Large intestine (tissue), 3 donors: ENCODE measurements around the gene NTNG1. TPM values are rescaled to one million over a fixed set of nuclear protein-coding genes. Genes with fewer than 3 reads are reported as not detected.

ENCODE experiments used
- DNase-seq, 2 donors: peaks; one replicate each; pipeline versions ENCODE4 v3.0.0 to v3.0.0-alpha.2; 2013
- H3K27ac ChIP-seq: one replicate; pipeline ENCODE4 v1.5.1; 2013; ENCODE audit warnings: low read length
- H3K27me3 ChIP-seq: 2 replicates; pipeline ENCODE4 v1.6.1; 2013; ENCODE audit warnings: low read length; ENCODE audit not compliant: control insufficient read depth, insufficient read depth
- H3K36me3 ChIP-seq: 2 replicates; pipeline ENCODE4 v1.6.1; 2013; ENCODE audit warnings: low read length; ENCODE audit not compliant: control insufficient read depth, insufficient read depth
- H3K4me1 ChIP-seq: one replicate; pipeline ENCODE4 v1.6.1; 2013; ENCODE audit warnings: low read length; ENCODE audit not compliant: control insufficient read depth, insufficient read depth
- H3K4me3 ChIP-seq: one replicate; pipeline ENCODE4 v1.5.1; 2013; ENCODE audit warnings: low read length
- H3K9me3 ChIP-seq: one replicate; pipeline ENCODE4 v1.6.1; 2013; ENCODE audit warnings: mild to moderate bottlenecking, low read depth, low read length, moderate library complexity; ENCODE audit not compliant: control insufficient read depth
- WGBS: methylation state at CpG from one replicate; pipeline ENCODE4 v1.1.5; 2013; ENCODE audit warnings: low lambda C conversion rate; ENCODE audit not compliant: insufficient coverage; 5-methylcytosine and 5-hydroxymethylcytosine counted together
- polyA plus RNA-seq: library from polyadenylated mRNA; unstranded; fragments of 120-200 nt; gene quantifications from one replicate; pipeline ENCODE4 v1.2.1, GENCODE V29; 2013

NTNG1 gene
- polyA plus RNA-seq, 1 donor, result 4.9 TPM

- Histone ChIP-seq H3K9me3 (no peaks in the 10 kb centered on the region), H3K36me3 (no peaks in the 10 kb centered on the region), H3K27ac (no peak overlapping the region), H3K4me3 (no peak overlapping the region), H3K27me3 (no peaks in the 10 kb centered on the region), H3K4me1 (no peaks in the 10 kb centered on the region)
- no CpG with 5 or more reads among the region's 1 CpG for WGBS
- no peak for DNase-seq
Measured at GRCh38 chr1:107276247-107276646, 135.4 kb downstream of the NTNG1 start.

DNA sequence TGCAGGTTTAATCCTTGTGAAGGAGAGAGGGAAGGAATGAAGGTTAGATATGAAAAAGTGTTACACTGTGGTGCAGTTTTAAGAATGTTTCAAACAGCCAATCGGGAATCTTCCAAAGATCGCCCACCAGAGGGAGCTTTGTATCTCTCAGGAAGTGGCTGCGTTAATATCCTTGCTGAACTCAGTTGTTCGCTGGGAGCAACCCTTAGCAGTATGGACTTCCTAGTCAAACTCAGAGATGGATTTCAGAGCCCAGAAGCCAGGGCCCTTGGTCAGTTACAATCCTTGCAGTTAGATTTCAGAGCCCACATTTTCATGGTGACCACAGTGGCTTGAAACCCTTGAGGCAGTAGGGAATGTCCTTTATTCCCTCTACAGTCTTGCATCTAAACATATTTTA, 136.2 kb downstream of the NTNG1 start:
- WGBS, result no CpG with 5 or more reads among the region's 4 CpGs
- no peak overlapping the region for H3K4me3 ChIP-seq
- peak; percentile 19 to 26 for DNase-seq
- no peak overlapping the region for H3K27ac ChIP-seq
- no peaks in the 10 kb centered on the region for H3K9me3 ChIP-seq
- H3K36me3 ChIP-seq, result no peaks in the 10 kb centered on the region
- H3K4me1 ChIP-seq, result no peaks in the 10 kb centered on the region
- H3K27me3 ChIP-seq, result no peaks in the 10 kb centered on the region

DNA sequence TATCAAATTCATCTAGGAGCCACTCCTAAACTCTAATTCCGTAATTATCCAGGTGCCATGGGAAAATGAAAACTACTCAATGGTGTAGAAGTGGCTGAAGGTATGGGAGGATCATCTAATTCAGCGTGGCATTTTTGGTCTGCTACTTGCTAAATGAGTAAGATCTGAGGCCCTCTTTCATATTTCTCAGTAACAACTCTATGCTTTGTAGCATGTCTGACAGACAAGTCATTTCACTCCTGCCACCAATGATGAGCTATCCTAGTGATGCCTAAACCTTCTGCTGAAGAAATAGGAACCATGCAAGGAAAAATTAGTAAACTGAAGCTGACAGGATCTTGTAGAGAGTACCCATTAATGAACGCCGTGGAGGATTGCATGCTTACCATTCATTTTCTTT, 145.3 kb downstream of the NTNG1 start:
- H3K4me1 ChIP-seq, result no peaks in the 10 kb centered on the region
- no peak overlapping the region for H3K27ac ChIP-seq
- no peaks in the 10 kb centered on the region for H3K36me3 ChIP-seq
- no peaks in the 10 kb centered on the region for H3K9me3 ChIP-seq
- no peaks in the 10 kb centered on the region for H3K27me3 ChIP-seq
- DNase-seq, result no peak
- no peak overlapping the region for H3K4me3 ChIP-seq
- 100% methylated on average over 1 of the region's 4 CpGs for whole genome bisulfite sequencing

GRCh38 chr1:107291987-107292386, 151.1 kb downstream of the NTNG1 start:
- Histone ChIP-seq H3K9me3 (no peaks in the 10 kb centered on the region), H3K4me1 (no peaks in the 10 kb centered on the region), H3K36me3 (no peaks in the 10 kb centered on the region), H3K27me3 (no peaks in the 10 kb centered on the region), H3K4me3 (no peak overlapping the region), H3K27ac (no peak overlapping the region)
- 92% methylated on average over 2 of the region's 5 CpGs for WGBS
- DNase-seq, result no peak

DNA sequence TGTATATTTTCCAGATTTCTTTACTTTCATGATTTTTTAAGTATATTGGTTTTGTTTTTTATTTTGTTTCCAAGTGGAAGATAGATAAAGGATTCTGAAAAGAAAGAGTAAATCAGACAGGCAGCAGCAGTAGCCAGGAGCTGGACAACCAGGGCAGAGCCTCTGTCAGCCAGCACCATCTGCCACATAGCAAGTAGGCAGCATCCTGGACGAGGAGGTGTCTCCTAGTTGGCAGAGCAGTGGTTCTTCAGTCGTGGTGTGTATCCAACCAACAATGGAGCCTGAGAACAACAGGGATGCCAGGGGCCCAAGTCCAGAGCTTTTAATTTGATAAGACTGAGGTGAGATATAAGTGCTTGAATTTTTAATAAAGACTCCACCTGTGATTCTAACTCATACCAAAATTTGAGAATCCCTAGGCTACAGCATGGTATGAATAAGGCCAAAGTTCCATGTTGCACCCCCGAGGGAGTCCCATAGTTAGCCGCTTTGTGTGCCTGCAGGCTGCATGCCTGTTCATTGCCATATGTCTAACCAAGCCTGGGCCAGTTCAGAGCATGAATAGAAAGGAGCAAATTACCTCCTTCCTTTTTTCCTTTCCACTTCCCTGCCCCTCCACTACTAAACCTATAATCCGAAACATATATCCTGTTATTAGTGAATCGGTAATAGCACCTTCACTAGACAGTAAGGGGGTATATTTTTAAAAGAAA, 153.2 kb downstream of the NTNG1 start:
- Histone ChIP-seq H3K27me3 (no peaks in the 10 kb centered on the region), H3K9me3 (no peaks in the 10 kb centered on the region), H3K4me1 (no peaks in the 10 kb centered on the region), H3K36me3 (no peaks in the 10 kb centered on the region), H3K27ac (no peak overlapping the region), H3K4me3 (no peak overlapping the region)
- DNase-seq, result no peak
- no CpG with 5 or more reads among the region's 6 CpGs for WGBS

GRCh38 chr1:107294686-107295085, 153.8 kb downstream of the NTNG1 start:
- no peak for DNase-seq
- Histone ChIP-seq H3K9me3 (no peaks in the 10 kb centered on the region), H3K4me1 (no peaks in the 10 kb centered on the region), H3K36me3 (no peaks in the 10 kb centered on the region), H3K27ac (no peak overlapping the region), H3K4me3 (no peak overlapping the region), H3K27me3 (no peaks in the 10 kb centered on the region)
- 83% methylated on average over 1 of the region's 1 CpG for WGBS

- WGBS, result no CpG with 5 or more reads among the region's 1 CpG
- DNase-seq, result no peak
- Histone ChIP-seq H3K27me3 (no peaks in the 10 kb centered on the region), H3K27ac (no peak overlapping the region), H3K9me3 (no peaks in the 10 kb centered on the region), H3K4me1 (no peaks in the 10 kb centered on the region), H3K4me3 (no peak overlapping the region), H3K36me3 (no peaks in the 10 kb centered on the region)
Measured at GRCh38 chr1:107297681-107298080, 156.8 kb downstream of the NTNG1 start.

GRCh38 chr1:107298526-107298925, 157.7 kb downstream of the NTNG1 start:
- no CpG with 5 or more reads among the region's 1 CpG for WGBS
- no peaks in the 10 kb centered on the region for H3K27me3 ChIP-seq

GRCh38 chr1:107299521-107299920, 158.7 kb downstream of the NTNG1 start:
- H3K36me3 ChIP-seq, result no peaks in the 10 kb centered on the region
- no peak for DNase-seq
- WGBS, result no CpG with 5 or more reads among the region's 3 CpGs
- H3K9me3 ChIP-seq, result no peaks in the 10 kb centered on the region
- no peaks in the 10 kb centered on the region for H3K4me1 ChIP-seq
- no peaks in the 10 kb centered on the region for H3K27me3 ChIP-seq
- no peak overlapping the region for H3K4me3 ChIP-seq
- no peak overlapping the region for H3K27ac ChIP-seq

More at GRCh38 chr1:107298526-107298925, 157.7 kb downstream of the NTNG1 start:
- Histone ChIP-seq H3K4me3 (no peak overlapping the region), H3K4me1 (no peaks in the 10 kb centered on the region), H3K9me3 (no peaks in the 10 kb centered on the region), H3K27ac (no peak overlapping the region), H3K36me3 (no peaks in the 10 kb centered on the region)
- no peak for DNase-seq

DNA sequence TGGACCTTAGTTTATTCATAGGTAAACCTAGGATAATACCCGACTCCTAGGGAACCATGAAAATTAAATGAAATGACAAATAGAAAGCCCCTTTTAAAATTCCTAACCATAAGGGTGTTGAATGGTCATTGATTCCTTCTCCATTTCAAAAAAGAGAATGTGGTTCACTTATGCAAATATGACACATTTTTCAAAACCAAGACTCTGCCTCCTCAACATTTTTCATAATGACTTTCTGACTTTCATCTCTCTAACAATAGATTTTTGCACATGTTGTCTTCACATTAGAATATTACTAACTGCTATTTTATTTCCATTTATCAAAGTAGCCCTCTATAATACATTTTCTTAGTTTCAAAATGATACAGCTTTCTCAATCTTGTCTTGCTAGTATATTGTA, 169.1 kb downstream of the NTNG1 start:
- WGBS, result 100% methylated on average over 1 of the region's 1 CpG
- Histone ChIP-seq H3K36me3 (no peaks in the 10 kb centered on the region), H3K27ac (no peak overlapping the region), H3K9me3 (no peaks in the 10 kb centered on the region), H3K27me3 (no peaks in the 10 kb centered on the region), H3K4me3 (no peak overlapping the region), H3K4me1 (no peaks in the 10 kb centered on the region)
- no peak for DNase-seq

DNA sequence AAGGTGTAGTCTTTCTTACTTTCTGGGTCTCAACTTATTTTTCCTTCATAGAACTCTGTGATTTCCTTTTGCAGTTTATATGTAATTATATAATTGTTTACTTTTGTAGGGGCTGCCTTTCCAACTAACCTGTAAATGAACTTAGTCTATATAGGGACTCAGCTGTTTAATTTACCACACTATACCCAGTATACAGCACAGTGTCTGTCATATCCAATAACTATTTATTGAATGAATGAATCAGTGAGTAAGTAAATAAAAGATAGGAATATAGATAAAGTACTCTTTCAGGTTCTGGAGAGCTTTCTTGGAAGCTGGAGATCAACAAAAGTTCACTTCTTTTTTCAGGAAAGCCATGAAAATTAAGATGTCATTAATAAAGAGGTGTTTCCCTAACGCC, 174.8 kb downstream of the NTNG1 start:
- Histone ChIP-seq H3K36me3 (no peaks in the 10 kb centered on the region), H3K4me1 (no peaks in the 10 kb centered on the region), H3K27ac (no peak overlapping the region), H3K27me3 (no peaks in the 10 kb centered on the region), H3K9me3 (no peaks in the 10 kb centered on the region), H3K4me3 (no peak overlapping the region)
- no peak for DNase-seq
- WGBS, result no CpG with 5 or more reads among the region's 1 CpG
